Thyroid gland (tissue), 4 donors: ENCODE results near the gene QSOX2. TPM values are rescaled to one million over a fixed set of nuclear protein-coding genes. Genes with fewer than 3 reads are reported as not detected.

Experiments used
- DNase-seq, 2 donors: peaks; one replicate each; pipeline ENCODE4 v3.0.0-alpha.2; 2019
- H3K27ac ChIP-seq, 3 donors: fragments of 200-600 bp; sonication (generic); 1 replicate in 2 of 3; 2 replicates in 1 of 3; pipeline ENCODE4 v1.5.1; 2016 to 2019; ENCODE audit warnings: mild to moderate bottlenecking in 1 of 3, moderate library complexity in 1 of 3
- H3K27me3 ChIP-seq: fragments of 200-600 bp; sonication (generic); one replicate; pipeline ENCODE4 v1.5.1; 2019
- H3K36me3 ChIP-seq, 2 donors: fragments of 200-600 bp; sonication (generic); one replicate each; pipeline ENCODE4 v1.5.1; 2016 to 2019
- H3K4me1 ChIP-seq, 2 donors: fragments of 200-600 bp; sonication (generic); one replicate each; pipeline ENCODE4 v1.5.1; 2017 to 2019
- H3K4me3 ChIP-seq, 3 donors: fragments of 200-600 bp; sonication (generic); replicated peaks in 1 of 3; 1 replicate in 2 of 3; 2 replicates in 1 of 3; pipeline ENCODE4 v1.5.1; 2016; ENCODE audit warnings: mild to moderate bottlenecking in 1 of 3
- H3K9me3 ChIP-seq: fragments of 200-600 bp; sonication (generic); one replicate; pipeline ENCODE4 v1.5.1; 2017
- CTCF ChIP-seq, 6 experiments: fragments of 200-600 bp in 3 of 6; fragments of 450-650 bp in 3 of 6; sonication (generic) in 3 of 6; IDR thresholded peaks; one replicate each; pipeline ENCODE4 v1.5.1; 2016 to 2019; ENCODE audit warnings: antibody characterized with exemption in 6 of 6, mild to moderate bottlenecking in 2 of 6, inconsistent platforms in 1 of 6, moderate library complexity in 1 of 6
- POLR2A ChIP-seq, 2 donors: fragments of 450-650 bp; IDR thresholded peaks; one replicate each; pipeline ENCODE4 v1.6.1; 2017; ENCODE audit warnings: antibody characterized with exemption in 2 of 2, mild to moderate bottlenecking in 2 of 2, moderate library complexity in 1 of 2
- WGBS, 2 donors: methylation state at CpG; one replicate each; pipeline ENCODE4 v1.1.5; 2017; 5-methylcytosine and 5-hydroxymethylcytosine counted together
- intact Hi-C: fragments of 100-400 bp; cut with DNase I; formaldehyde crosslinking; loops from one replicate; pipeline ENCODE4 v1.15.1; 2023
- total RNA-seq, 4 donors: library from RNA; depleted of rRNA; stranded (reverse); fragments of >200 nt; gene quantifications; one replicate each; pipeline ENCODE4 v1.2.3, GENCODE V29; 2016

QSOX2 gene
- total RNA-seq, 4 donors from 2014 or later = 8.9 to 19.1 (median 11.2) TPM

DNA sequence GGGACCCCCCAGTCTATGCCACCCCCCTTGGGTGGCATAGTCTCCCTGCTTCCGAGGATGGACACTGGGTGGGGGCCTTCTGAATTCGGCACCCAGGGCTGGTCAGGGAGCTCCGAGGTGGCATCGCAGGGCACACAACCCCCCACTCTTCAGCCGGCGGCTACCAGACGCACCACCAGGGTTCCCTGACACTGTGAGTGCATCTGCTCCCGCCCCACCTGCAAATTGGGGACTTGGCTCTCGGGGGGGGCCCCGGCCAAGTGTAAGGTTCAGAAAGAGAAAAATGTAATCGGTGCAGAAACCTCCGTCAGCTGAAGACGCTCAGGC is 12.7 kb upstream of the QSOX2 start:
- H3K27me3 ChIP-seq = no peaks in the 10 kb centered on the region
- no peak overlapping the region for H3K4me3 ChIP-seq
- DNase-seq = no peak
- H3K9me3 ChIP-seq = no peaks in the 10 kb centered on the region
- 81 to 87% methylated on average over 11 to 13 of the region's 13 CpGs for whole genome bisulfite sequencing, 2 donors
- H3K36me3 ChIP-seq = no peaks in the 10 kb centered on the region
- H3K4me1 ChIP-seq = no peaks in the 10 kb centered on the region
- TF ChIP-seq CTCF (IDR thresholded peaks at IDR 0.05) (no peak), POLR2A (IDR thresholded peaks at IDR 0.05) (no peak)
- H3K27ac ChIP-seq = no peak overlapping the region
- intact Hi-C loops = no loop called here

DNA sequence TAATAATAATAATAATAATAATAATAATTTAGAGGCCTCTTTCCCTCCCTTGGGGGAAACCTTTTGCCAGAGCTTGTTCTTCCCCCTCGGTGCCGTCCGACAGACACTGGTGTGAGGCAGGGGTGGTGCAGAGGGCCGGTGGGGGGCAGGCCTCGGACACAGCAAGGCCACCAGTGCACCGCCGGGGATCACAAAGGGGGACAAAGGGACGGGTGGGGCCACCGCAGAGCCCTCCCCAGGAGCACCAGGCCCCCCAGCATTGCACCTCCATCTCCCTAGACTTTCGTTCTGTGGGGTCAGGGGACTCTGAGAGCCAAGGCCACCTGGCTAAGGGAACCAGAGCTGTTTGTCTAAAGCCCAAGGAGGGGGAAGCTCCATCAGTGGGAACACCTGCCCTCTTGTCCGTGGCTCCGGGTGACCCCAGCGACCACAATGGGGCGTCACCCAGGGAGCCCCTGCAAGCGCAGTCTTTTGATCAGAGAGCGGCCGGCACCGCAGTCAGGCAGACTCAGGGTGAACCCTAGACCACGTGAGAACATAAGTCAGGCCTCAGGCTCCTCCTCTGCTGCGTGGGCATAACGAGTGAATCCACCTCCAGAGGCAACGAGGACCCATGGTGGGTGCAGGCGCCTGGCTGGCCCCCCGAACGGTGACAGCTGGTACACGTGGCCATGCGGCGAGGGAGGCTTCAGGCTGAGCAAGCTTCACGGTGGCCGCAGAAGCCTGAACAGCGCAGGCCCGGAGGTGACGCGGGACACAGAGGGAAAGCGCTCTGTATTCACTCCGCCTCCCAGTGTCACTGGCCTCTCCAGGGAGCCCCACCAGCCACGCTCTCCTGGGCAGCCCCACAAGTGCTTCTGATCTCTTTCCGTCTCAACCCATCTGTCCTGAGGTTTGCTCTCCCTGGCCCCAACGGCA is 12.0 kb upstream of the QSOX2 start:
- no peak for TF ChIP-seq POLR2A (IDR thresholded peaks at IDR 0.05)
- no peak for TF ChIP-seq CTCF (IDR thresholded peaks at IDR 0.05)
- intact Hi-C loops = no loop called here
- Histone ChIP-seq H3K36me3 (no peaks in the 10 kb centered on the region), H3K27me3 (no peaks in the 10 kb centered on the region), H3K4me1 (no peaks in the 10 kb centered on the region), H3K9me3 (no peaks in the 10 kb centered on the region), H3K4me3 (no peak overlapping the region), H3K27ac (no peak overlapping the region)
- WGBS, 2 donors = 87 to 90% methylated on average over 17 to 27 of the region's 39 CpGs
- no peak for DNase-seq

GRCh38 chr9:136255896-136256890 is 10.6 kb upstream of the QSOX2 start:
- DNase-seq = no peak
- Histone ChIP-seq H3K4me1 (no peaks in the 10 kb centered on the region), H3K36me3 (no peaks in the 10 kb centered on the region), H3K27ac (no peak overlapping the region), H3K27me3 (no peaks in the 10 kb centered on the region), H3K4me3 (no peak overlapping the region), H3K9me3 (no peaks in the 10 kb centered on the region)
- intact Hi-C loops = no loop called here
- 75 to 78% methylated on average over 16 to 23 of the region's 28 CpGs for WGBS, 2 donors
- TF ChIP-seq CTCF (IDR thresholded peaks at IDR 0.05) = no peak
- no peak for TF ChIP-seq POLR2A (IDR thresholded peaks at IDR 0.05)

- WGBS, 2 donors = 57 to 81% methylated on average over 10 of the region's 12 CpGs
- H3K27me3 ChIP-seq = no peaks in the 10 kb centered on the region
- no peak overlapping the region for H3K4me3 ChIP-seq
- no peak overlapping the region for H3K27ac ChIP-seq
- intact Hi-C loops = no loop called here
- TF ChIP-seq POLR2A (IDR thresholded peaks at IDR 0.05) = no peak
- no peak for TF ChIP-seq CTCF (IDR thresholded peaks at IDR 0.05)
- H3K4me1 ChIP-seq = no peaks in the 10 kb centered on the region
- H3K36me3 ChIP-seq = no peaks in the 10 kb centered on the region
- H3K9me3 ChIP-seq = no peaks in the 10 kb centered on the region
- no peak for DNase-seq
These were observed 9.5 kb upstream of the QSOX2 start for GRCh38 chr9:136255166-136255538.
